Measurements from ENCODE around the gene CDK14.

The CDK14 gene

GRCh38 chr7:90595342-90595800 lies 750 bp upstream of the CDK14 start:
- no peak for DNase-seq
- intact Hi-C loops (cut with DNase I) = loop anchor here (10.0 kb wide), 1 partner anchor 251 kb away; the partner anchor contains the start of gene GTPBP10

- no peak for DNase-seq
- intact Hi-C loops (cut with DNase I) = loop anchor here (10.0 kb wide), 1 partner anchor 252 kb away; the partner anchor contains the start of gene GTPBP10
These were observed 796 bp downstream of the CDK14 start for GRCh38 chr7:90596671-90597562.

- no peak for DNase-seq
- intact Hi-C loops (cut with DNase I) = loop anchor here (10.0 kb wide), 1 partner anchor 253 kb away; the partner anchor contains the start of gene GTPBP10
These were observed 1.6 kb downstream of the CDK14 start for GRCh38 chr7:90597563-90598253.

- no peak for DNase-seq
- intact Hi-C loops (cut with DNase I) = loop anchor here (10.0 kb wide), 1 partner anchor 254 kb away; the partner anchor contains the start of gene GTPBP10
These were observed 2.9 kb downstream of the CDK14 start for GRCh38 chr7:90599038-90599437.

GRCh38 chr7:90599892-90600555 lies 3.9 kb downstream of the CDK14 start:
- no peak for DNase-seq
- intact Hi-C loops (cut with DNase I) = loop anchor here (10.0 kb wide), 1 partner anchor 255 kb away; the partner anchor contains the start of gene GTPBP10

- intact Hi-C loops (cut with DNase I) = no loop called here
- no peak for DNase-seq
These were observed 6.2 kb downstream of the CDK14 start for GRCh38 chr7:90602303-90602702.

- intact Hi-C loops (cut with DNase I) = no loop called here
- DNase-seq = no peak
These were observed 7.2 kb downstream of the CDK14 start for GRCh38 chr7:90603346-90603745.

- no peak for DNase-seq
- intact Hi-C loops (cut with DNase I) = no loop called here
These were observed 8.3 kb downstream of the CDK14 start for GRCh38 chr7:90604383-90604782.

GRCh38 chr7:90605055-90605454 lies 8.9 kb downstream of the CDK14 start:
- intact Hi-C loops (cut with DNase I) = no loop called here
- peak in 2 of 10 donors; percentile 73 to 79 for DNase-seq

GRCh38 chr7:90607196-90607595 lies 11.1 kb downstream of the CDK14 start:
- DNase-seq = no peak
- intact Hi-C loops (cut with DNase I) = no loop called here

- no peak for DNase-seq
- intact Hi-C loops (cut with DNase I) = no loop called here
These were observed 14.0 kb downstream of the CDK14 start for GRCh38 chr7:90610105-90610504.

- no peak for DNase-seq
- intact Hi-C loops (cut with DNase I) = no loop called here
These were observed 15.0 kb downstream of the CDK14 start for GRCh38 chr7:90611115-90611514.

- intact Hi-C loops (cut with DNase I) = no loop called here
- DNase-seq = no peak
These were observed 17.0 kb downstream of the CDK14 start for GRCh38 chr7:90613088-90613498.

- DNase-seq = no peak
- intact Hi-C loops (cut with DNase I) = no loop called here
These were observed 21.3 kb downstream of the CDK14 start for GRCh38 chr7:90617442-90617841.

GRCh38 chr7:90618876-90619275 lies 22.8 kb downstream of the CDK14 start:
- no peak for DNase-seq
- intact Hi-C loops (cut with DNase I) = no loop called here

- no peak for DNase-seq
- intact Hi-C loops (cut with DNase I) = no loop called here
These were observed 25.1 kb downstream of the CDK14 start for GRCh38 chr7:90621125-90621746.

- intact Hi-C loops (cut with DNase I) = no loop called here
- DNase-seq = no peak
These were observed 25.6 kb downstream of the CDK14 start for GRCh38 chr7:90621747-90622140.

- intact Hi-C loops (cut with DNase I) = no loop called here
- no peak for DNase-seq
These were observed 26.5 kb downstream of the CDK14 start for GRCh38 chr7:90622670-90623069.

- no peak for DNase-seq
- intact Hi-C loops (cut with DNase I) = no loop called here
These were observed 28.2 kb downstream of the CDK14 start for GRCh38 chr7:90624225-90624911.

- intact Hi-C loops (cut with DNase I) = loop anchor here (5.0 kb wide), 1 partner anchor 168 kb away; no protein-coding TSS in a partner anchor
- DNase-seq = no peak
These were observed 28.9 kb downstream of the CDK14 start for GRCh38 chr7:90625051-90625450.
